GM12892 (cell line): ENCODE data around the gene ADAMTSL1.

Source experiments
- POLR2A ChIP-seq: IDR thresholded peaks from 2 replicates; pipeline ENCODE4 v1.6.1; 2011; ENCODE audit warnings: low read depth, low read length, control low read depth
- POLR2AphosphoS5 ChIP-seq: IDR thresholded peaks from 2 replicates; pipeline ENCODE4 v1.6.1; 2011; ENCODE audit warnings: low read depth, low read length, control low read depth

DNA sequence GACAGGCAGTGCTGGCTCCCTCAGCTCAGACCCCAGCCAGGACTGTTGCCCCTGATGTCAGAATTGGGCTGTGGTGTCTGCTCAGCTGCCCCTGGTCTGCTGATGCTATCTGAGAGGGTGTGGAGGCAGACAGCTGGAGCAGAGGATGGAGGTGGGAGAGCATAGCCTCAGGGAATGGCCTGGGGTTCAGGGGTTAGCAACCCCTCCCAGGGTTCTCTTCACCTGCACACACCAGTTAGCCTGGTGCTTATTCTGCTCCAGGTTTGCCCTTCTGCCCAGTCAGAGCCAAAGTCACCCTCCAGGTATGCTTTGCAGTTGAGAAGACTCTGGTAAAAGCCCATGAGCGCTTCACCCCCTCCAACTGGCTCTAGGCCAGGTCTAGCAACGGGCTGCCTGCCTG, 449.2 kb downstream of the ADAMTSL1 start:
- TF ChIP-seq POLR2AphosphoS5 (no peak), POLR2A (no peak)
